ENCODE data around the gene FFAR2.

- TF ChIP-seq CTCF (IDR thresholded peaks at IDR 0.05) (no peak), POLR2A (IDR thresholded peaks at IDR 0.05) (no peak)
Observed at GRCh38 chr19:35461060-35461459, 13.0 kb downstream of the FFAR2 start.
